HTR-8/SVneo (cell line): Measurements from ENCODE around the gene PLD5.
"Not testable (repeated sequence)": the region's sequence is repeated elsewhere in the genome, so short reads cannot be mapped to it uniquely, and the experiment has no call there.

Experiments used
- DNase-seq: peaks from one replicate; pipeline ENCODE4 v3.0.0; 2011; ENCODE audit warnings: low spot score, mixed read lengths; ENCODE audit not compliant: insufficient read length
- FAIRE-seq: peaks from 2 replicates; lab custom pipeline; 2011; peaks lifted over from hg19 to GRCh38; lab: Jason Lieb, UNC

Gene PLD5

GRCh38 chr1:242093116-242093515, 431.4 kb downstream of the PLD5 start:
- FAIRE-seq (no peak), DNase-seq (no peak)

DNA sequence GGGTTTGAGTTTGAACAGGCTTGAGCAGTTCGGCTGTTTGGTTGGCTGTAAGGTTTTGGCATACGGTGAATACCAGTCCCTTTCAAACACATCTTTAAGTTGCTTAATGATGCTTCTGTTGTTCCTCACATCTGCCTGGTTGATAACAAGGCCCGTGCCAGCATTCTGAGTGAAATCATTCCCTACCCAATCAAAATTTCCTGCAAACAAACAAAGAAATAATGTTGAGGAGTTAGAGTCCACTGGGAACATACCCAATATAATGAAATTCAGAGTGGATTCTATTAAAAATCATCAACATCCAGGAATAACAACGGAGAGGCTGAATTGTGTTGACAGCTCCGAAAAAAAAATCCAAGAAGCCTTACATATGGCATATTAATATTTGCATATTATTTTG, 434.6 kb downstream of the PLD5 start:
- DNase-seq: no peak
- FAIRE-seq: no peak

DNA sequence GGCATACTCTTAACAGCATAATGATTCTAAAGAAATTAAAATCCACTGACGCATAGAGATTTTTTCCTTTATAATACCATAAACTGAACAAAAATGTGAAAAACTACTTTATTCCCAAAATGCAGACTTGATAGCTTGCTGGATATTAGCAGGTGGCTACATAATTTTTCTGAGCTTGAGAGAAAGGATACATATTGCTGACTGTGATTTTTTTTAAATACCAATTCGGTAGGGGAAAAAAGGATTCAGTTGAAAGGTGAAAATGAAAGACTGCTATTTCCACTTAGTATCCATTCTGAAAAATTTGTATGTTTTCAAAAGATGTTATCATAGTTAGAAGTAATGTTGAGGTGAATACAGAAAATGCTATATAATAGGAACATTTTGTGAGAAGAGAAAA, 435.6 kb downstream of the PLD5 start:
- FAIRE-seq: no peak
- DNase-seq: no peak

- DNase-seq (no peak), FAIRE-seq (no peak)
Measured at GRCh38 chr1:242086706-242087105, 437.8 kb downstream of the PLD5 start.

- FAIRE-seq (no peak), DNase-seq (no peak)
Measured at GRCh38 chr1:242086093-242086492, 438.4 kb downstream of the PLD5 start.

DNA sequence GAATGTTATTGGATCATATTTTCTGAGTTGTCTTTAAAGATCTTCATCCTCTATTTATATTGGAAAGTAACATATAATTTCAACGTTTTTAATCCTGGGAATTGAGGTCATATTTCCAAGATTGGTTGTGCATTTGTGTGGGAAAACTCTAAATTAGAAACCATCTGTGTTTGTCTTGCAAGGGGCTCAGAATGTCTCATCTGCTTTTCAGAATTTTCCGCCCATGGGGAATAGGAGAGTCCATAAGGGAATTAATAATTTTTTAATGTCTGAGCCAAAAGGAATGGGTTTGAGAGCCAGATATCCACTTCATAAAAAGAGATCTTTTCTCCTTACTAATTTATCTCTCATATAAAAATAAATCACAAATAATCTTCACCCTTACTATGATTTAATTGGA, 440.8 kb downstream of the PLD5 start:
- DNase-seq: no peak
- FAIRE-seq: no peak

GRCh38 chr1:242081446-242081845, 443.1 kb downstream of the PLD5 start:
- DNase-seq (no peak), FAIRE-seq (no peak)

DNA sequence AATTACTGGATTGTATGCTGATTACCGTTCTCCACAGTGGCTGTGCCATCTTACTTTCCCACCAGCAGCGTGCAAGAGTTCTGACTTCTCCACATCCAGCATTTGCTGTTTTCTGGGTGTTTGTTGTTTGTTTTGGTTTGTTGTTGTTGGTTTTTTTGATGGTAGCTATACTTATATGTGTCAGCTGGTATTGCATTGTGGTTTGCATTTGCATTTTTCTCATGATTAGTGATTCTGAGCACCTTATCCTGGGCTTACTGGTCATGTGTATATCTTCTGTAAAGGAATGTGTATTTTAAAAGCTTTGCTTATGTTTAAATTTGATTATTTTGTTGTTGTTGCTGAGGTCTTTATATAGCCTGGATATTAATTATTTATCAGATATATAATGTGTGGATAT, 458.7 kb downstream of the PLD5 start:
- no peak for DNase-seq
- FAIRE-seq: no peak

GRCh38 chr1:242062271-242062670, 462.2 kb downstream of the PLD5 start:
- FAIRE-seq: no peak
- no peak for DNase-seq

GRCh38 chr1:242059976-242060375, 464.5 kb downstream of the PLD5 start:
- no peak for DNase-seq
- FAIRE-seq: no peak

DNA sequence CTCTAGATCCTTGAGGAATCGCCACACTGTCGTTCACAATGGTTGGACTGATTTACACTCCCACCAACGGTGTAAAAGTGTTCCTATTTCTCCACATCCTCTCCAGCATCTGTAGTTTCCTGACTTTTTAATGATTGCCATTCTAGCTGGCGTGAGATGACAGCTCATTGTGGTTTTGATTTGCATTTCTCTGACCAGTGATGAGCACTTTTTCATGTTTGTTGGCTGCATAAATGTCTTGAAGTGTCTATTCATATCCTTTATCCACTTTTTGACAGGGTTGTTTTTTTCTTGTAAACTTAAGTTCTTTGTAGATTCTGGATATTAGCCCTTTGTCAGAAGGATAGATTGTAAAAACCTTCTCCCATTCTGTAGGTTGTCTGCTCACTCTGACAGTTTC, 465.9 kb downstream of the PLD5 start:
- DNase-seq, FAIRE-seq: not testable (repeated sequence)

- not testable (repeated sequence) for DNase-seq, FAIRE-seq
Measured at GRCh38 chr1:242058181-242058580, 466.3 kb downstream of the PLD5 start.

- FAIRE-seq: no peak
Measured at GRCh38 chr1:242057745-242058115, 466.8 kb downstream of the PLD5 start.

DNA sequence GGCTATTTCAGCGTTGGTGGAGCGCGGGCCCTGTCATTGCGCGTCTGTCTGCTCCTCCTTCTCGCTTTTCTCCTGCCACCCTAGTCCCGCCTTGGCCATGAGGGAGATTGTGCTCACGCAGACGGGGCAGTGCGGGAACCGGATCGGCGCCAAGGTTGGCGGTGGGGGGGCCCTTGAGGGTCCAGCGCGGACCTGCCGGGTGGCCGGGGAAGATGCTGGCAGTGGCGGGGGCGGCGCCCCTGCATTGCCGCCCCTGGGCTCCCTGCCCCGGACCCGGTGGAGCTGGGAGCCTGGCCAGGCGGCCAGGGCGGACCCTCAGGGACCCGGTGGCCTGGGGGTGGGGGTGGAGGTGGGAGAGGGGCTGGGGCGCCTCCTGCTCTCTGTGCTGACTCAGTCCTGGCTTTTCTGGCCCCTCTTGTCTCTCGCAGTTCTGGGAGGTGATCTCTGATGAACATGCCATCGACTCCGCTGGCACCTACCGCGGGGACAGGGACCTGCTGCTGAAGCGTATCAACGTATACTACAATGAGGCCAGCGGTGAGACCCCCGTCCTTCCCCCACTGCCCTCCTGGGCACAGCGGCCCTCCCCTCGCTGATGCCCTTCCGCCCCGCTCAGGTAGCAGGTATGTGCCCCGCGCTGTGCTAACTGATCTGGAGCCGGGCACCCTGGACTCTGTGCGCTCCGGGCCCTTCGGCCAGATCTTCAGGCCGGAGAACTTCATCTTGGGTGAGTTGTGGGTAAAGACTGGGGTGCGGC, 467.3 kb downstream of the PLD5 start:
- no peak for DNase-seq
- no peak for FAIRE-seq

More at GRCh38 chr1:242057745-242058115, 466.8 kb downstream of the PLD5 start:
- no peak for DNase-seq

DNA sequence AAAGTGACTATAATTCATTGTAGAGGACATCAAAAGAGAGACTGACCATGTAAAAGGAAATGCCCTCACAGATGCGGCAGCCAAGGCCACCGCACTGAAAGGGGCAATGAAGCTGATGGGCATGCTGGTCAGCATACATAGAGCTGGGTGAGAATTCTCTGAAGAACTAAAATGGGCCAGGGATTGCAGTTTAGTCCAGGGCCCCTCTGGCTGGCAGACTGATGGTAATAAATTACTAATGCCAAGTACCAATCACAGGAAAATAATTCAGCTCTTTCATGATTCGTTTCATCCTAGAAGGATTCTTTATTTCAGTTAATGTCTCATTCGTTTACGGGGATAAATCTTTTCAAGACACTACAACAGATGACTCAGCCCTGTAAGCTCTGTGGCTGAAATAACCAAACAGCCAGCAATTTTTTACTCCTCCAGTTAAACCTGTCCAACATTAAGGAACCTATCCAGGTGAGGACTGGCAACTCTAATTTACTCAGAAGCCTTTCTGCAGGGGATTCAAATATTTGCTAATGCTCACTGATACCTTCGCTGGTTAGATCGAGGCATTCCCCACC, 468.7 kb downstream of the PLD5 start:
- DNase-seq (no peak), FAIRE-seq (no peak)

GRCh38 chr1:242043165-242043564, 481.3 kb downstream of the PLD5 start:
- FAIRE-seq: no peak
- no peak for DNase-seq

DNA sequence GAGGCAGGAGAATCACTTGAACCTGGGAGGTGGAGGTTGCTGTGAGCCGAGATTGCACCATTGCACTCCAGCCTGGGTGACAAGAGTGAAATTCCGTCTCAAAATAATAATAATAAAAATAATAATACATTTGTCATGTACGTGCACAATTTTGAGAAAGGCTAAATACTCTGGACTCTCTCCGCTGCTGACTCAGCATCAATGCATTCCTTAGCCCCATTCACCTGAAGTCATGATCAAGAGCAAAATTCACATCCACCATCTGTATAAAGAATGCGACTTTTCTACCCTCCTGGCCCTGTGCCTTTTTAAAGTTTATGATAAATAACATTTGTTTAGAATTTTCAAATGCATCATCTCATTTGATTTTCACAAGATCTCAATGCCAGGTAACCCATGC, 490.1 kb downstream of the PLD5 start:
- FAIRE-seq (no peak), DNase-seq (no peak)

DNA sequence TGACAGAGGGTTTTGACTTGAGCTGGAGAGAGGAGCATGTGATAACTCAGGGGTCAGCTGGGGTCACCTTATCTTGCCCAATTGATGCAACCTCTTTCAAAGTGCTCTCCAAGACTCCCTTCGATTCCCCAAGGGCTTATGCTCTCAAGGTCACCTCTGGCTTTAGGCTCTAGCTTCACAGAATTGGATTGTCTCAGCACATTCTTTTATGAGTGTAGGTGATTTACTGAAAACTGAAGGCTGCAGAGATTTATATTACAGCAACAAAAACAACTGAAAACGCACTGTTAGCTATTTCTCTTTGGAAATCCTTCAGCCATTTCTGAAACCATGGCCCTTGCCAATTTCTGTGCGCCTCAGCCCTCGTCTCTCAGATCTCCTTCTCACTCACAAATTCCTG, 491.1 kb downstream of the PLD5 start:
- DNase-seq (no peak), FAIRE-seq (no peak)
